Retinal pigment epithelial cell (primary cell): ENCODE results near the gene AGRP.
"Not testable (repeated sequence)": the region's sequence is repeated elsewhere in the genome, so short reads cannot be mapped to it uniquely, and the experiment has no call there.

Experiments used
- DNase-seq: peaks from one replicate; pipeline ENCODE4 v3.0.0-alpha.2; 2010; ENCODE audit warnings: low read depth
- H3K4me3 ChIP-seq: 2 replicates; pipeline ENCODE4 v1.5.1; 2011; ENCODE audit warnings: mild to moderate bottlenecking, low read length, control low read depth, moderate library complexity
- CTCF ChIP-seq: conservative IDR thresholded peaks from 2 replicates; pipeline ENCODE4 v1.5.1; 2011; ENCODE audit warnings: low read depth, low read length, control low read depth, inconsistent platforms

AGRP gene

DNA sequence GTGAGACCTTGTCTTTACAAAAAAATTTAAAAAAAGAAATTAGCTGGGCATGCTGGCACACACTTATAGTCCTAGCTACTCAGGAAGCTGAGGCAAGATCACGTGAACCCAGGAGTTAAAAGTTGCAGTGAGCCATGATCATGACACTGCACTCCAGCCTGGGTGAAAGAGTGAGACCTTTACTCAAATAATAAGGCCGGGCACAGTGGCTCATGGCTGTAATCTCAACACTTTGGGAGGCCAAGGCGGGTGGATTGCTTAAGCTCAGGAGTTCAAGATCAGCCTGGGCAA is 33.8 kb upstream of the AGRP start:
- no peak for DNase-seq
- no peak for TF ChIP-seq CTCF
- no peak overlapping the region for H3K4me3 ChIP-seq

DNA sequence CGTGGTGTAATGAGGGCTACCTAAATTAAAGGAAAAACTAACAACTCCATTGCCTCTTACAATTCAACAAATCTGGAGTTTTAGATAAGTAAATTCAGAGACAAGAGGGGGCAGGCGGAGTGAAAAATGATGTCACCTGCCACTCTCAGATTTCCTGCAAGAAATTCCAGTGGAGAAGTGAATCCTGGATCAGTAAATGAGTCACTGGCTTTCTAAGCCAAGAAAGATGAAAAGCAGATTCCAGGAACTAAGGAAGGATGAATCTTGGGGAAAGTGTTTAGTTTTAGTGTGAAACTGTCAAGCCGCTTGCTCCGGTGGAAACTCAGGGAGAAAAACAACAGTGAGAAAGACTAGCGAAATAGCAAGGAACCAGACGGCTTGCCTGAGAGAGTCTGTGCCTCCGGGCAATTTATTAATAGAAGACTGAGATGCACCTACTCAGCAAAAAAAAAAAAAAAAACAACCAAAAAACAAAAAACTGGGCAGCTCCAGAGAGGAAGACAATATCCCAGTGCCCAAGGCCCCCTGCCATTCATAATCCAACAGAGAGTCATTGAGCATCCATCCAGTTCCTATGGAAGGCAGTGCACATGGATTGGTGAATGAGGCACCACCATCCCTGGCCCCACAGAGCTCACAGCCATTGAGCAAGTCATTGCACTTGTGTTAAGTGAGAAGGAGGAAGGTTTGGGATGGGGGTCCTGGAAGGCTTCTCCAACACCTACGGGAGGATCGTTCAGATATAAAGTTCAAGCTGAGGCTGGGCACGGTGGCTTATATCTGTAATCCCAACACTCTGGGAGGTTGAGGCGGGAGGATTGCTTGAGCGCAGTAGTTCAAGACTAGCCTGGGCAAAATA is 33.2 kb upstream of the AGRP start:
- DNase-seq, result no peak

DNA sequence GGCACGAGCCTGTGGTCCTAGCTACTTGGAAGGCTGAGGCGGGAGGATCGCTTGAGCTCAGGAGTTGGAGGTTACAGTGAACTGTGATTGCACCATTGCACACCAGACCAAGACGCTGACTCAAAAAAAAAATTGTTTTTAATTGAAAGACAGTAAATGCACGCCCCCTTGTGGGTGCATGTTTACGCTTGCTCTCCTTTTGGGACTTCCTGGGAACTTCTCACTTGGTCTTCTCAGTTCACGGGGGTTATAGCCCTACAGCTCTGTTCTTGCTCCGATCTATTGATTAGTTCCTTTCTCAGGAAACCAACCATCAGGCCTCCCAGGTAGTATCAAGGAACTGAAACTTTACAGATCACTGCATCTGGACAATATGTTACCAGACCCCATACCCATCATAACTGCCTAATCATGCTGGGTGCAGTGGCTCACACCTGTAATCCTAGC is 31.1 kb upstream of the AGRP start:
- H3K4me3 ChIP-seq, result no peak overlapping the region
- peak; percentile 76 for TF ChIP-seq CTCF

More for the DNA sequence above, 33.2 kb upstream of the AGRP start:
- no peak for TF ChIP-seq CTCF
- no peak overlapping the region for H3K4me3 ChIP-seq

DNA sequence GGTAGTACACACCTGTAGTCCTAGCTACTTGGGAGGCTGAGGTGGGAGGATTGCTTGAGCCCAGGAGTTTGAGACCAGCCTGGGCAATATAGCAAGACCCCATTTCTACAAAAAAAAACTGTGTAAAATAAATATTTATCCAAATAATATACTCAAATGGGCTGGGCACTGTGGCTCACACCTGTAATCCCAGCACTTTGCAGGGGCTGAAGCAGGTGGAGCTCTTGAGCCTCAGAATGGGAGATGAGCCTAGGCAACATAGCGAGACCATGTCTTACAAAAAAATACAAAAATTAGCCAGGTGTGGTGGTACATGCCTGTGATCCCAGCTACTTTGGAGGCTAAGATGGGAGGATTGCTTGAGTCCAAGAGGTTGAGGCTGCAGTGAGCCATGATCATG is 30.5 kb upstream of the AGRP start:
- H3K4me3 ChIP-seq, result not testable (repeated sequence)

More for the DNA sequence above, 31.1 kb upstream of the AGRP start:
- no peak for DNase-seq

GRCh38 chr16:67509016-67509415 is 25.7 kb upstream of the AGRP start:
- TF ChIP-seq CTCF, result no peak
- H3K4me3 ChIP-seq, result no peak overlapping the region
- DNase-seq, result no peak

More for the DNA sequence above, 30.5 kb upstream of the AGRP start:
- not testable (repeated sequence) for DNase-seq

- TF ChIP-seq CTCF, result no peak
- DNase-seq, result no peak
- no peak overlapping the region for H3K4me3 ChIP-seq
Measured at GRCh38 chr16:67506468-67506867, 23.1 kb upstream of the AGRP start.

- no peak overlapping the region for H3K4me3 ChIP-seq
- no peak for TF ChIP-seq CTCF
- no peak for DNase-seq
Measured at GRCh38 chr16:67504031-67505021, 21.0 kb upstream of the AGRP start.
